ENCODE data around the gene APOL3.

Gene APOL3

DNA sequence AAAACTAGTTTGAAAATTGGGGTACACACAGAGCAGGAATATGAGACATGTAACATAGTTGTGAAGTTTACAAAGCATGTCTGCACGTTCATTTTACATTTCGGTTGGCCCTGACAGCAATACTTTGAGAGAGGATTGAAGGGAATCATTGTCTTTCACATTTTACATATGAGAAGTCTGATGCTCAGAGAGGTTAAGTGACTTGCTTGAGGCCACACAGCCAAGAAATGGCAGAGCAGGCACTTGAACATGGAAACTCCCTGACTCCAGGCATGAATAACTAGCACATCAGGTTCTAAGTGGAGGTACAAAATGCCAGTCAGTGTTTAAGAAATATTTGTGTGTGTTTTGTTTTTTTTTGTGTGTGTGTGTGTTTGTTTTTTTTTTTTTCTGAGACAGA, 53.6 kb downstream of the APOL3 start:
- Histone ChIP-seq H3K9ac (ENCODE audit: low read depth, low read length, poor library complexity, severe bottlenecking) (no peak overlapping the region), H3K9me3 (ENCODE audit: insufficient read depth, low read depth, low read length) (no peaks in the 10 kb centered on the region), H3K36me3 (ENCODE audit: insufficient read depth, low read length) (no peaks in the 10 kb centered on the region), H3K79me2 (ENCODE audit: insufficient read depth, low read length) (no peaks in the 10 kb centered on the region), H4K20me1 (ENCODE audit: insufficient read depth, low read length, poor library complexity, severe bottlenecking) (no peaks in the 10 kb centered on the region), H2AFZ (ENCODE audit: low read length) (no peak overlapping the region), H3F3A (ENCODE audit: low read depth) (no peaks in the 10 kb centered on the region), H3K27me3 (ENCODE audit: insufficient read depth, low read length, poor library complexity, severe bottlenecking) (no peaks in the 10 kb centered on the region), H3K4me2 (ENCODE audit: low read depth, low read length, poor library complexity, severe bottlenecking) (no peak overlapping the region), H3K9me2 (replicated peaks; ENCODE audit: low read depth, low read length) (no peaks in the 10 kb centered on the region), H3K4me3 (ENCODE audit: low read length, poor library complexity, severe bottlenecking) (no peak overlapping the region), H3K4me1 (ENCODE audit: insufficient read depth, low read length, poor library complexity, severe bottlenecking) (peaks cover 10% of the 10 kb centered on the region)
- TF ChIP-seq EZH2phosphoT487 (IDR thresholded peaks at IDR 0.05; ENCODE audit: borderline replicate concordance) = no peak
- TF ChIP-seq, protein P1, sequence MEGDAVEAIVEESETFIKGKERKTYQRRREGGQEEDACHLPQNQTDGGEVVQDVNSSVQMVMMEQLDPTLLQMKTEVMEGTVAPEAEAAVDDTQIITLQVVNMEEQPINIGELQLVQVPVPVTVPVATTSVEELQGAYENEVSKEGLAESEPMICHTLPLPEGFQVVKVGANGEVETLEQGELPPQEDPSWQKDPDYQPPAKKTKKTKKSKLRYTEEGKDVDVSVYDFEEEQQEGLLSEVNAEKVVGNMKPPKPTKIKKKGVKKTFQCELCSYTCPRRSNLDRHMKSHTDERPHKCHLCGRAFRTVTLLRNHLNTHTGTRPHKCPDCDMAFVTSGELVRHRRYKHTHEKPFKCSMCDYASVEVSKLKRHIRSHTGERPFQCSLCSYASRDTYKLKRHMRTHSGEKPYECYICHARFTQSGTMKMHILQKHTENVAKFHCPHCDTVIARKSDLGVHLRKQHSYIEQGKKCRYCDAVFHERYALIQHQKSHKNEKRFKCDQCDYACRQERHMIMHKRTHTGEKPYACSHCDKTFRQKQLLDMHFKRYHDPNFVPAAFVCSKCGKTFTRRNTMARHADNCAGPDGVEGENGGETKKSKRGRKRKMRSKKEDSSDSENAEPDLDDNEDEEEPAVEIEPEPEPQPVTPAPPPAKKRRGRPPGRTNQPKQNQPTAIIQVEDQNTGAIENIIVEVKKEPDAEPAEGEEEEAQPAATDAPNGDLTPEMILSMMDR (conservative IDR thresholded peaks at IDR 0.05; ENCODE audit: low read length) = no peak

DNA sequence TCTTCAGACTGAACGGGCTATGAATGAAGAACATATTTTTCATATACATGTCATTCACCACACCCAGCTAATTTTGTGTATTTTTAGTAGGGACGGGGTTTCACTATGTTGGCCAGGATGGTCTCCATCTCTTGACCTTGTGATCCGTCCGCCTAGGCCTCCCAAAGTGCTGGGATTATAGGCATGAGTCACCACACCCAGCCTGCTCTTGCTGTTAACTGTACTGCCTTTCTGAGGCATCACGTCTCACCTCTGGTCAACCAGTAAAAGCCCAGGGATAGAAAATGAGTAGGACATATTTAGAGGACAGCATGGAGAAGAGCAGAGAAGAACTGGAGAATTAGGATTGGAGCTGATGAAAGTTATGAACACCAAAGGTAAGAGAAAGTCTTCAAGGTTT, 55.6 kb downstream of the APOL3 start:
- no peaks in the 10 kb centered on the region for H3F3A ChIP-seq (ENCODE audit: low read depth)
- no peak overlapping the region for H3K4me2 ChIP-seq (ENCODE audit: low read depth, low read length, poor library complexity, severe bottlenecking)
- no peaks in the 10 kb centered on the region for H3K9me3 ChIP-seq (ENCODE audit: insufficient read depth, low read depth, low read length)
- H3K4me3 ChIP-seq (ENCODE audit: low read length, poor library complexity, severe bottlenecking) = no peak overlapping the region
- H4K20me1 ChIP-seq (ENCODE audit: insufficient read depth, low read length, poor library complexity, severe bottlenecking) = no peaks in the 10 kb centered on the region
- no peaks in the 10 kb centered on the region for H3K9me2 ChIP-seq (replicated peaks; ENCODE audit: low read depth, low read length)
- TF ChIP-seq EZH2phosphoT487 (IDR thresholded peaks at IDR 0.05; ENCODE audit: borderline replicate concordance) = no peak
- no peaks in the 10 kb centered on the region for H3K36me3 ChIP-seq (ENCODE audit: insufficient read depth, low read length)
- no peaks in the 10 kb centered on the region for H3K79me2 ChIP-seq (ENCODE audit: insufficient read depth, low read length)
- no peak overlapping the region for H2AFZ ChIP-seq (ENCODE audit: low read length)
- H3K27me3 ChIP-seq (ENCODE audit: insufficient read depth, low read length, poor library complexity, severe bottlenecking) = no peaks in the 10 kb centered on the region
- H3K9ac ChIP-seq (ENCODE audit: low read depth, low read length, poor library complexity, severe bottlenecking) = no peak overlapping the region
- H3K4me1 ChIP-seq (ENCODE audit: insufficient read depth, low read length, poor library complexity, severe bottlenecking) = peaks cover 10% of the 10 kb centered on the region

DNA sequence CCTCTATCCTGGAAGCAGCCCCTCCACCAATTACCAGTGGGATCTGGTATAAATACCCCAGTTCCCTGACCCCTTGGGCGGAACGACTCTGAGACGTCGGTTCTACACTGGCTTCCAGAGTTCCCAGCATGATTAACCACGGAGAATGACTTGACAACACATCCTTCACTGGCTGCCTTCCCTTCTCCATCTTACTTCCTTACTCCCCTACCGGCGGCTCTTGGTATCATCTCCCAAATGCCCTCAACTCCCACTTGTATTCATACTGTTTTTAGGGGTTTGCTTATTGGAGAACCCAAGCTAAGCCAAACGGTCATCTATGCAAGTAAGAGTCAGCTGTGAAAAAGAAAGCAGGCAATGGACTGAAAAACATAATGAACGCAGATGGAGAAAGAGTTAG, 56.1 kb downstream of the APOL3 start:
- Histone ChIP-seq H3K9ac (ENCODE audit: low read depth, low read length, poor library complexity, severe bottlenecking) (no peak overlapping the region), H3K4me2 (ENCODE audit: low read depth, low read length, poor library complexity, severe bottlenecking) (no peak overlapping the region), H3K9me2 (replicated peaks; ENCODE audit: low read depth, low read length) (no peaks in the 10 kb centered on the region), H3F3A (ENCODE audit: low read depth) (no peaks in the 10 kb centered on the region), H4K20me1 (ENCODE audit: insufficient read depth, low read length, poor library complexity, severe bottlenecking) (no peaks in the 10 kb centered on the region), H3K27me3 (ENCODE audit: insufficient read depth, low read length, poor library complexity, severe bottlenecking) (no peaks in the 10 kb centered on the region), H3K36me3 (ENCODE audit: insufficient read depth, low read length) (no peaks in the 10 kb centered on the region), H2AFZ (ENCODE audit: low read length) (no peak overlapping the region), H3K79me2 (ENCODE audit: insufficient read depth, low read length) (no peaks in the 10 kb centered on the region), H3K9me3 (ENCODE audit: insufficient read depth, low read depth, low read length) (no peaks in the 10 kb centered on the region), H3K4me1 (ENCODE audit: insufficient read depth, low read length, poor library complexity, severe bottlenecking) (peaks cover 10% of the 10 kb centered on the region), H3K4me3 (ENCODE audit: low read length, poor library complexity, severe bottlenecking) (no peak overlapping the region)
- no peak for TF ChIP-seq EZH2phosphoT487 (IDR thresholded peaks at IDR 0.05; ENCODE audit: borderline replicate concordance)
- TF ChIP-seq, protein P1 (conservative IDR thresholded peaks at IDR 0.05; ENCODE audit: low read length) = no peak

DNA sequence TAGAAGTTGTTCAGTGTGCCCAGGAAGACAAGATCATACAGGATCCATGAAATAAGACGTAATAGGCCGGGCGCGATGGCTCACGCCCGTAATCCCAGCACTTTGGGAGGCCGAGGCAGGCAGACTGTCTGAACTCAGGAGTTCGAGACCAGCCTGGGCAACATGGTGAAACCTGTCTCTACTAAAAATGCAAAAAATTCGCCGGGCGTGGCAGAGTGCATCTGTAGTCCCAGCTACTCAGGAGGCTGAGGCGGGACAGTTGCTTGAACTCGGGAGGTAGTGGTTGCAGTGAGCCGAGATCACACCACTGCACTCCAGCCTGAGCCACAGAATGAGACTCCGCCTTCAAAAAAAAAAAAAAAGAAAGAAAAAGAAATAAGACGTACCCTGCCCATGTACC, 56.7 kb downstream of the APOL3 start:
- H3K4me2 ChIP-seq (ENCODE audit: low read depth, low read length, poor library complexity, severe bottlenecking) = no peak overlapping the region
- H3K9me2 ChIP-seq (replicated peaks; ENCODE audit: low read depth, low read length) = no peaks in the 10 kb centered on the region
- H3K9ac ChIP-seq (ENCODE audit: low read depth, low read length, poor library complexity, severe bottlenecking) = no peak overlapping the region
- H2AFZ ChIP-seq (ENCODE audit: low read length) = no peak overlapping the region
- no peaks in the 10 kb centered on the region for H3K79me2 ChIP-seq (ENCODE audit: insufficient read depth, low read length)
- no peaks in the 10 kb centered on the region for H3K36me3 ChIP-seq (ENCODE audit: insufficient read depth, low read length)
- H3K4me3 ChIP-seq (ENCODE audit: low read length, poor library complexity, severe bottlenecking) = no peak overlapping the region
- no peaks in the 10 kb centered on the region for H3F3A ChIP-seq (ENCODE audit: low read depth)
- TF ChIP-seq, protein P1 (conservative IDR thresholded peaks at IDR 0.05; ENCODE audit: low read length) = no peak
- TF ChIP-seq EZH2phosphoT487 (IDR thresholded peaks at IDR 0.05; ENCODE audit: borderline replicate concordance) = no peak
- H3K4me1 ChIP-seq (ENCODE audit: insufficient read depth, low read length, poor library complexity, severe bottlenecking) = peaks cover 10% of the 10 kb centered on the region
- no peaks in the 10 kb centered on the region for H3K9me3 ChIP-seq (ENCODE audit: insufficient read depth, low read depth, low read length)
- no peaks in the 10 kb centered on the region for H4K20me1 ChIP-seq (ENCODE audit: insufficient read depth, low read length, poor library complexity, severe bottlenecking)
- no peaks in the 10 kb centered on the region for H3K27me3 ChIP-seq (ENCODE audit: insufficient read depth, low read length, poor library complexity, severe bottlenecking)
